NCI-H1417 (cell line): ENCODE results near the gene SLC16A9.
"Not testable (repeated sequence)": the region's sequence is repeated elsewhere in the genome, so short reads cannot be mapped to it uniquely, and the experiment has no call there.

Source experiments
- DNase-seq, 3 experiments: peaks; one replicate each; lab custom pipeline; 2025; lab: John Stamatoyannopoulos, UW

The SLC16A9 gene

GRCh38 chr10:59709395-59710125, at the start of gene SLC16A9:
TSS of gene SLC16A9 (minus strand) at chr10:59709850. CDS start at chr10:59684291, 25,559 bp downstream.
- peak; percentile 1 to 68 (median 61) for DNase-seq

GRCh38 chr10:59757966-59758365, 48.3 kb upstream of the SLC16A9 start:
- no peak for DNase-seq

- no peak for DNase-seq
Measured at GRCh38 chr10:59754951-59755350, 45.3 kb upstream of the SLC16A9 start.

GRCh38 chr10:59753267-59753666, 43.6 kb upstream of the SLC16A9 start, which contains the start of gene MRLN:
TSS of gene MRLN (minus strand) at chr10:59753455.
- DNase-seq = peak in 1 of 3 experiments; percentile 20

GRCh38 chr10:59752278-59752940, 42.8 kb upstream of the SLC16A9 start:
- DNase-seq = no peak

GRCh38 chr10:59750155-59750945, 40.7 kb upstream of the SLC16A9 start:
- no peak for DNase-seq

GRCh38 chr10:59748834-59749233, 39.2 kb upstream of the SLC16A9 start:
- no peak for DNase-seq

- DNase-seq = no peak
Measured at GRCh38 chr10:59745163-59745650, 35.6 kb upstream of the SLC16A9 start.

- DNase-seq = not testable (repeated sequence)
Measured at GRCh38 chr10:59744762-59745161, 35.1 kb upstream of the SLC16A9 start.

GRCh38 chr10:59744156-59744555, 34.5 kb upstream of the SLC16A9 start:
- not testable (repeated sequence) for DNase-seq

GRCh38 chr10:59741583-59741982, 31.9 kb upstream of the SLC16A9 start:
- DNase-seq = no peak

GRCh38 chr10:59741048-59741447, 31.4 kb upstream of the SLC16A9 start:
- DNase-seq = no peak

- no peak for DNase-seq
Measured at GRCh38 chr10:59736749-59737148, 27.1 kb upstream of the SLC16A9 start.

GRCh38 chr10:59735296-59735695, 25.6 kb upstream of the SLC16A9 start:
- DNase-seq = no peak

- DNase-seq = no peak
Measured at GRCh38 chr10:59734014-59734462, 24.4 kb upstream of the SLC16A9 start.

GRCh38 chr10:59733321-59734013, 23.8 kb upstream of the SLC16A9 start:
- not testable (repeated sequence) for DNase-seq

- DNase-seq = not testable (repeated sequence)
Measured at GRCh38 chr10:59732849-59733248, 23.2 kb upstream of the SLC16A9 start.

- DNase-seq = not testable (repeated sequence)
Measured at GRCh38 chr10:59729167-59729566, 19.5 kb upstream of the SLC16A9 start.

GRCh38 chr10:59724098-59724938, 14.7 kb upstream of the SLC16A9 start:
- no peak for DNase-seq

GRCh38 chr10:59720377-59720776, 10.7 kb upstream of the SLC16A9 start:
- DNase-seq = no peak

- no peak for DNase-seq
Measured at GRCh38 chr10:59719374-59719773, 9.7 kb upstream of the SLC16A9 start.
